ENCODE results near the gene MC3R. TPM values are rescaled to one million over a fixed set of nuclear protein-coding genes. Genes with fewer than 3 reads are reported as not detected.
"Not testable (repeated sequence)": the region's sequence is repeated elsewhere in the genome, so short reads cannot be mapped to it uniquely, and the experiment has no call there.

The MC3R gene
- not detected for total RNA-seq

DNA sequence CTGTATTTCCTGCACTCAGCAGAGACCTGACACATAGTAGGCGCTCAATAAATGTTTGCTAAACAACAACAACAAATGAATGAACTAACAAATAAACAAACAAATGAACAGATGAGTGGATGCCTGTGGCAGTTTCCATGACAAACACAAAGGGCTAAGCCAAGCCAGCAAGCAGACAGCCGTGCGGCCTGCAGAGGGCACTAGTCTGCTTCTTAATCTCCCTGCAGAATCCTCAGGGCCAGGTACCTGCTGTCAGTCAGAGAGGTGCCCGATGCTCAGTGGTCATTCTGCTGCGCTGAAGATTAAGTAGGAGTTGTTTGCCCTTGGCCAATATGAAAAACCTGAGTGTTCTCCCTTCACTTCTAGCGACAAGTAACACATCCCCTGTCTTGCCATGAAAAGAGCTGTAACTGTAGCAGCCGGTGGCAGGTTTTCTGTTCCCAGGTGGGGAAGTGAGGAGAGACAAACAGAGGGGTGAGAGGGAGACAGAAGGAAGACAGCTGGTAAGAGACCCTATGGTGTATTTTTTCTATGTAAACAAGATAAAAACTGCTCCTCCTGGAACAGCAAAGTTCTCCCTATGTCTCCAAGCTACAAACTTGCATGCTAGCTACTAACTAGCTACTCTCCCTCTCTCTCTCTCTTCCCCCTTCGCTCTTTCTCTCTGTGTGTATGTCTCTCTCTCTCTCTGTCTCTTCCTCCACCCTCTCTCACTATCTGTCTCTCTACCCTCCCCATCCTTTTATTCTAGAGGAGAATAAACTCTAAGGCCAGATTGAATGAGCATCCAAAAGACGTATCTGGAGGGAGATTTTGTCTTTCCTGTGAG, at the start of gene MC3R:
MC3R (plus strand) TSS at position 779 of the 829 bp plus-strand sequence. CDS start 112 bp downstream, outside the sequence.
- peak; percentile 66 for DNase-seq
- ATAC-seq, result peak; percentile 67
- Mint-ChIP-seq H3K4me1 (no peaks in the 10 kb centered on the region), H3K36me3 (no peaks in the 10 kb centered on the region), H3K9me3 (ENCODE audit: low read depth) (no peaks in the 10 kb centered on the region), H3K27ac (no peak within 1 kb of the TSS), H3K27me3 (peaks cover 8% of the 10 kb centered on the region), H3K4me3 (no peak within 1 kb of the TSS)
- CTCF ChIA-PET, result interaction anchor here (1.2 kb wide), 1 partner anchor 96 kb away, joined by 13 read pairs; no protein-coding TSS in a partner anchor

GRCh38 chr20:56200456-56200855, 48.1 kb upstream of the MC3R start:
- Mint-ChIP-seq H3K27ac (no peak overlapping the region), H3K36me3 (no peaks in the 10 kb centered on the region), H3K27me3 (no peaks in the 10 kb centered on the region), H3K4me3 (no peak overlapping the region), H3K9me3 (ENCODE audit: low read depth) (peaks cover 12% of the 10 kb centered on the region), H3K4me1 (no peaks in the 10 kb centered on the region)
- CTCF ChIA-PET, result interaction anchor here (1.6 kb wide), 1 partner anchor 19 kb away, joined by 3 read pairs; no protein-coding TSS in a partner anchor
- ATAC-seq (no peak), DNase-seq (no peak)

- Mint-ChIP-seq H3K4me3 (no peak overlapping the region), H3K9me3 (ENCODE audit: low read depth) (peaks cover 12% of the 10 kb centered on the region), H3K27me3 (no peaks in the 10 kb centered on the region), H3K27ac (no peak overlapping the region), H3K4me1 (no peaks in the 10 kb centered on the region), H3K36me3 (no peaks in the 10 kb centered on the region)
- no peak for DNase-seq
- CTCF ChIA-PET, result no interaction called here
- ATAC-seq, result no peak
Measured at GRCh38 chr20:56202493-56203077, 45.9 kb upstream of the MC3R start.

GRCh38 chr20:56204206-56204605, 44.3 kb upstream of the MC3R start:
- Mint-ChIP-seq H3K27me3 (no peaks in the 10 kb centered on the region), H3K9me3 (ENCODE audit: low read depth) (peaks cover 12% of the 10 kb centered on the region), H3K27ac (no peak overlapping the region), H3K36me3 (no peaks in the 10 kb centered on the region), H3K4me1 (no peaks in the 10 kb centered on the region), H3K4me3 (no peak overlapping the region)
- no peak for ATAC-seq
- CTCF ChIA-PET, result no interaction called here
- DNase-seq, result no peak

GRCh38 chr20:56205346-56205745, 43.2 kb upstream of the MC3R start:
- no peak overlapping the region for H3K27ac Mint-ChIP-seq
- H3K4me3 Mint-ChIP-seq, result no peak overlapping the region
- ATAC-seq (no peak), DNase-seq (no peak)
- H3K36me3 Mint-ChIP-seq, result no peaks in the 10 kb centered on the region
- peaks cover 4% of the 10 kb centered on the region for H3K9me3 Mint-ChIP-seq (ENCODE audit: low read depth)
- CTCF ChIA-PET, result no interaction called here
- no peaks in the 10 kb centered on the region for H3K27me3 Mint-ChIP-seq
- H3K4me1 Mint-ChIP-seq, result no peaks in the 10 kb centered on the region

DNA sequence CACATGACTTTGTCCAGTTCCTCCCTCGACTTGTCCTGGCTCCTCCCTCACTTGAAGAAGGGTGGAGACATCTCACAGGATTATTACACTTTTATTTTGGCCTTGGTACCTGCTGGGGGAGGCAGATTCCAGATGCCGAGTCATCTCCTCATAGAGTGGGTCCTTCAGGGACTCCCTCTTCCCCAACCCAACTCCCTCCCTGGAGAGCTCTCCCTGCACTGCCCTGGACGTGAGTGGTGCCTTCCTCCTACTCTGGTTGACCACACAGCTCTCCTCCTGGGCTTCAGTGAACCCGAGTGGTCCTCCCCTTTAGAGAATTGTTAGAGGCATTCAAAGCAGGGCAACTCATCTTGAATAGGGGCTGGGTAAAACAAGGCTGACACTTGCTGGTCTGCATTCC, 40.9 kb upstream of the MC3R start:
- no peaks in the 10 kb centered on the region for H3K27me3 Mint-ChIP-seq
- DNase-seq (no peak), ATAC-seq (no peak)
- H3K4me3 Mint-ChIP-seq, result no peak overlapping the region
- no peaks in the 10 kb centered on the region for H3K4me1 Mint-ChIP-seq
- H3K27ac Mint-ChIP-seq, result no peak overlapping the region
- CTCF ChIA-PET, result no interaction called here
- no peaks in the 10 kb centered on the region for H3K36me3 Mint-ChIP-seq
- no peaks in the 10 kb centered on the region for H3K9me3 Mint-ChIP-seq (ENCODE audit: low read depth)

DNA sequence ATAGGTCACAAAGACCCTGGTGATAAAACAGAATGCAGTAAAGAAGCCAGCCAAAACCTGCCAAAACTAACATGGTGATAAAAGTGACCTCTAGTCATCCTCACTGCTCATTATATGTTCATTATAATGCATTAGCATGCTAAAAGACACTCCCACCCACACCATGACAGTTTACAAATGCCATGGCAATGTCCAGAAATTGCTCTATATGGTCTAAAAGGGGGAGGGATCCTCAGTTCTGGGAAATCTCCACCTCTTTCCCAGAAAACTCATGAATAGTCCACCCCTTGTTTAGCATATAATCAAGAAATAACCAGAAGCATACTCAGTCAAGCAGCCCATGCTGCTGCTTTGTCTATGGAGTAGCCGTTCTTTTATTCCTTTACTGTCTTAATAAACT, 40.4 kb upstream of the MC3R start:
- H3K27ac Mint-ChIP-seq, result no peak overlapping the region
- DNase-seq (no peak), ATAC-seq (no peak)
- no peaks in the 10 kb centered on the region for H3K27me3 Mint-ChIP-seq
- no peak overlapping the region for H3K4me3 Mint-ChIP-seq
- H3K36me3 Mint-ChIP-seq, result no peaks in the 10 kb centered on the region
- no peaks in the 10 kb centered on the region for H3K4me1 Mint-ChIP-seq
- H3K9me3 Mint-ChIP-seq (ENCODE audit: low read depth), result no peaks in the 10 kb centered on the region
- CTCF ChIA-PET, result no interaction called here

DNA sequence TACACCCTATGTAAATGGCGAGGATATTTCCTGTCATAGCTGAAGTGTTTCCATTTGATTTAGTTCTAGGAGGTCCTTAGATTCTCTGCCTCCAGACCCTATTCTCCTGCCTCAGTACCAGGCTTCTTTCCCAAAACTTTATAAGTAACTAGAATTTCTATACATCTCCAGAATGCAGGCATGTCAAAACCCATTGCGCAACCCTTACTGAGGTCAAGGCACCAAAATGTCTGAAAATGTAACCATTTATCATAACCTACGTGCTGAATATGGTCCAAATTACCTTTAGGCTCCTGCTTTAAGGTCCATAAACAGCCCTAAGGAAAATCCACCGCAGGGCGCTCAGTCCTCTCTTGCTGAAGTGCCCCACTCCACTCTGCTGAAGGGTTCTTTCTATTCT, 37.5 kb upstream of the MC3R start:
- H3K4me1 Mint-ChIP-seq, result no peaks in the 10 kb centered on the region
- ATAC-seq (no peak), DNase-seq (no peak)
- H3K36me3 Mint-ChIP-seq, result no peaks in the 10 kb centered on the region
- no peak overlapping the region for H3K4me3 Mint-ChIP-seq
- H3K27me3 Mint-ChIP-seq, result no peaks in the 10 kb centered on the region
- H3K9me3 Mint-ChIP-seq (ENCODE audit: low read depth), result no peaks in the 10 kb centered on the region
- H3K27ac Mint-ChIP-seq, result no peak overlapping the region
- CTCF ChIA-PET, result no interaction called here

DNA sequence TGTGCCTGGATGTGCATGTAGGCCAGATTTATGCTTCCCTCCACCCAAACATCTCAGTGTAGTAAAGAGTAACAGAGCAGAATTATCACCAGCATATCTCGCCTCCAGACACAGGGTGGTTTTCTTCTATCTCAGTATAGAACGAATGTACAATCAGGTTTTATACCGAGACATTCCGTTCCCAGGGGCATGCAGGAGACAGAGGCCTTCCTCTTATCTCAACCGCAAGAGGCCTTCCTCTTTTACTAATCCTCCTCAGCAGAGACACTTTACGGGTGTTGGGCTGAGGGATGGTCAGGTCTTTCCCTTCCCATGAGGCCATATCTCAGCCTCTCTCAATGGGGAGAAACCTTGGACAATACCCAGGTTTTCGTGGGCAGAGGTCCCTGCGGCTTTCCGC, 36.4 kb upstream of the MC3R start:
- no peaks in the 10 kb centered on the region for H3K36me3 Mint-ChIP-seq
- H3K4me3 Mint-ChIP-seq, result no peak overlapping the region
- H3K9me3 Mint-ChIP-seq (ENCODE audit: low read depth), result no peaks in the 10 kb centered on the region
- H3K4me1 Mint-ChIP-seq, result no peaks in the 10 kb centered on the region
- no peak for ATAC-seq
- no peaks in the 10 kb centered on the region for H3K27me3 Mint-ChIP-seq
- no peak for DNase-seq
- CTCF ChIA-PET, result no interaction called here
- no peak overlapping the region for H3K27ac Mint-ChIP-seq

DNA sequence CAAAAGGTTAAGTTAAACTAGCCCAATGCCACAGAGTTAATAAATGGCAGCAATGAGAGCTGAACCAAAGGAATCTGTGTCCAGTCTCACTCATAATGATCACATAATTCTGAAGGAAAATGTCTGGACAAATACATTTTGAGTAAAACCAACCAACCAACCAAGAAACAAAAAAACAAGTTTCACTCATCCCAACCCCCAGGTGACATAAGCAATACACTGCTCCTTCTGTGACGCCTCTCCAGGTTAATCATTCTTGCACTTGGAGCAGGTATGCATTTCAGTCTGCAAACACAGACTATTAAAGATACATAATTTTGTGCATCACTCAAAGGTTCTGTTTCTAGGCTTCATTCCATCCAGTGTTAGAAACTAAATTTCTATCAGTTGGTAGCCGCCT, 35.2 kb upstream of the MC3R start:
- ATAC-seq, result no peak
- Mint-ChIP-seq H3K4me3 (no peak overlapping the region), H3K4me1 (no peaks in the 10 kb centered on the region), H3K36me3 (no peaks in the 10 kb centered on the region), H3K27ac (no peak overlapping the region), H3K27me3 (no peaks in the 10 kb centered on the region), H3K9me3 (ENCODE audit: low read depth) (no peaks in the 10 kb centered on the region)
- CTCF ChIA-PET, result no interaction called here
- no peak for DNase-seq

- H3K36me3 Mint-ChIP-seq, result no peaks in the 10 kb centered on the region
- CTCF ChIA-PET, result no interaction called here
Measured at GRCh38 chr20:56215115-56215514, 33.4 kb upstream of the MC3R start.

DNA sequence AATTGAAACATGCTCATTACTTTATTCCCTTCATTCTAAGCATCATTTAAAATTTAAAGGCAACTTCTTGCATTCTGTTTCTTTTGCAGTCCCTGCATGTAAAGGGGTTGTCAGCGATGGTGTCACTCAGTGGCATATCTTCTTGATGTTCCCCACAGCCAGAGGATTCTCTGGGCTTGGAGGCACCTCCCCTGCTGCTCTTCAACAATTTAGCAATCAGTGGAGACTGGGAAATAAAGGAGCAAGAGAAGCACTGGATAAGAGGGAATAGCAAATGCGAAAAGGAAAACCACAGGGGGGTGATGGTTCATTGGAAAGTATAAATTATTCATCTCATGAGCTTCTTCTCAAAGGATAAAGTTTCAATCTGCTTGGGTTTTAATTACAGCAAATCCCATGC, 30.7 kb upstream of the MC3R start:
- Mint-ChIP-seq H3K4me1 (no peaks in the 10 kb centered on the region), H3K27me3 (no peaks in the 10 kb centered on the region), H3K4me3 (no peak overlapping the region), H3K36me3 (no peaks in the 10 kb centered on the region), H3K9me3 (ENCODE audit: low read depth) (peaks cover 2% of the 10 kb centered on the region), H3K27ac (no peak overlapping the region)
- no peak for DNase-seq
- ATAC-seq, result no peak
- CTCF ChIA-PET, result no interaction called here

More at GRCh38 chr20:56215115-56215514, 33.4 kb upstream of the MC3R start:
- Mint-ChIP-seq H3K4me1 (no peaks in the 10 kb centered on the region), H3K27me3 (no peaks in the 10 kb centered on the region), H3K27ac (no peak overlapping the region), H3K9me3 (ENCODE audit: low read depth) (no peaks in the 10 kb centered on the region), H3K4me3 (no peak overlapping the region)
- no peak for ATAC-seq
- no peak for DNase-seq

DNA sequence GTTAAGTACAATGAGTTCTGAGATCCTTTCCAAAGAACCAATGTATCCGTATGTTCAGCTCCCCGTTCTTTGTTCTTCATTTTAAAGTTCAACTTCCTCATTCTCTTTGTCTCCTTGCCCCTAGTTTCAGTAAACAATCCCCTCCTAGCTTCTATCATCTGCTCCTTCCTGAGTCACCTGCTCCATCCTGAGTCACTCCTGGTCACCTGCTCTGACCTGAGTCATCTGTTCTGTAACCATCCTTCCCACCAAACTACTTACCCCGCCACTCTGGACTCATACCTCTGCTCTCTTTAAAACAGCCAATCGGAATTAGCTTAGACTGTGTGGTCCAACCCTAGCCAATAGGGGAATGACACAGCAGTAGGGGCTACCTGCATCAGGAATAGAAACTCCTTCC, 27.3 kb upstream of the MC3R start:
- H3K9me3 Mint-ChIP-seq (ENCODE audit: low read depth); CTCF ChIA-PET; H3K27me3 Mint-ChIP-seq; H3K36me3 Mint-ChIP-seq; H3K4me1 Mint-ChIP-seq; H3K27ac Mint-ChIP-seq; ATAC-seq; H3K4me3 Mint-ChIP-seq; DNase-seq: not testable (repeated sequence)

DNA sequence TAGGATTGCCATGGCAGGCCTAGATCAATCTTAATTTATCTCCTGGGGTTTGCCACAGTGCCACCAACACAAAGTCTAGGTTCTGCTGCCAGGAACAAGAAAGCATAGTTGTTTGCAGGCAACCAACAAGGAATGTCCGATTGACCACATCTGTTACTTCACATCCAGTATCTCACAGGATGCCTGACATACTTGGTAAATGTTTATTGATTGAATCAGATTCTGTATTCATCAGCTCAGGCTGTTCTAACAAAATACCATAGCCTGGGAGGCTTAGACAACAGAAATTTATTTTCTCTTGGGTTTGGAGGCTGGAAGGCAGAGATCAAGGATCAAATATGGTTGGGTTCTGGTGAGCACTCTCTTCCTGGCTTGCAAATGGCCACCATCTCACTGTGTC, 26.3 kb upstream of the MC3R start:
- CTCF ChIA-PET, result no interaction called here

More for the DNA sequence above, 26.3 kb upstream of the MC3R start:
- no peak for ATAC-seq
- no peak overlapping the region for H3K4me3 Mint-ChIP-seq
- H3K27ac Mint-ChIP-seq, result no peak overlapping the region
- H3K27me3 Mint-ChIP-seq, result no peaks in the 10 kb centered on the region
- peaks cover 2% of the 10 kb centered on the region for H3K9me3 Mint-ChIP-seq (ENCODE audit: low read depth)
- no peaks in the 10 kb centered on the region for H3K4me1 Mint-ChIP-seq
- DNase-seq, result no peak
- H3K36me3 Mint-ChIP-seq, result no peaks in the 10 kb centered on the region

All from activated CD8-positive, alpha-beta memory T cell treated with anti-CD3 and anti-CD28 coated beads, Interleukin-2, amount 10 ng/mL, durations not matched to agents 7 days and 5 days (primary cell).